ENCODE data around the gene CLK2.

The CLK2 gene

DNA sequence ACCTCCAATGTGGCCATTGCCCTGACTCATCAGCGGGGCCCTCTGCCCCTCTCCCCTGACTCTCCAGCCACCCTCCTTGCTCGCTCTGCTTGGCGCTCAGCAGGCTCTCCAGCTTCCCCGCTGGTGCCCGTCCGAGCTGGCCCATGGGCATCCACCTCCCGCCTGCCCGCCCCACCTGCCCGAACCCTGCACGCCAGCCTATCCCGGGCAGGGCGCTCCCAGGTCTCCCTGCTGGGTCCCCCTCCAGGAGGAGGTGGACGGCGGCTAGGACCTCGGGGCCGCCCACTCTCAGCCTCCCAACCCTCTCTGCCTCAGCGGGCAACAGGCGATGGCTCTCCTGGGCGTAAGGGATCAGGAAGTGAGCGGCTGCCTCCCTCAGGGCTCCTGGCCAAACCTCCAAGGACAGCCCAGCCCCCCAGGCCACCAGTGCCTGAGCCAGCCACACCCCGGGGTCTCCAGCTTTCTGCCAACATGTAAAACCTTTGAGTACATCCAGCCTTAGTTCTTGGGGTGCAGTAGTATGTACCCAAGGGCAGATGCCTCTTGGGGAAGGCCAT lies 14.8 kb upstream of the CLK2 start:
- H3K27me3 Mint-ChIP-seq = peaks cover 19% of the 10 kb centered on the region
- H3K9me3 Mint-ChIP-seq = no peaks in the 10 kb centered on the region
- H3K27ac Mint-ChIP-seq = no peak overlapping the region
- H3K4me1 Mint-ChIP-seq (ENCODE audit: low read depth) = peaks cover under 1% of the 10 kb centered on the region
- intact Hi-C loops (cut with micrococcal nuclease) = no loop called here
- H3K36me3 Mint-ChIP-seq (ENCODE audit: low read depth) = no peaks in the 10 kb centered on the region
- H3K4me3 Mint-ChIP-seq = no peak overlapping the region

DNA sequence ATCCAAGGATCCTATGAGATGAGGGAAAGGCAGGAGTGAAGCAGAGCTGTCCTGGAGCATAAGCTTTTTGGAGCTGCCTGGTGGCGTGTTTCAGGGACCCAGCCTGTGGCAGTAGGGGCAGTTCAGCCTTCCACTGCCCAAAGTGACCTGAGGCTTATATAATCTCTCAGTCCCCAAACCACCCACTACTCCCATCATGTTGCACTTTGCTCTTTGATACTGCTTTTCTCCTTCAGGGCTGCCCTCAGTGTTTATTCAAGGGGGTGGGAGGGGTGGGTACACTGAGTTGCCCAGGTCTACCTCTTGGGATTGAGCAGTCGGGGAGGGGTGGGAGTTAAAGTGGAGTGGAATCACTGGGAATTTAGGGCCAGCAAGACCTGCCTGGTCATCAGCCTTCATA lies 13.2 kb upstream of the CLK2 start:
- Mint-ChIP-seq H3K4me3 (no peak overlapping the region), H3K9me3 (no peaks in the 10 kb centered on the region), H3K27me3 (peaks cover 8% of the 10 kb centered on the region), H3K27ac (no peak overlapping the region), H3K4me1 (ENCODE audit: low read depth) (peaks cover 5% of the 10 kb centered on the region), H3K36me3 (ENCODE audit: low read depth) (no peaks in the 10 kb centered on the region)
- intact Hi-C loops (cut with micrococcal nuclease) = no loop called here

DNA sequence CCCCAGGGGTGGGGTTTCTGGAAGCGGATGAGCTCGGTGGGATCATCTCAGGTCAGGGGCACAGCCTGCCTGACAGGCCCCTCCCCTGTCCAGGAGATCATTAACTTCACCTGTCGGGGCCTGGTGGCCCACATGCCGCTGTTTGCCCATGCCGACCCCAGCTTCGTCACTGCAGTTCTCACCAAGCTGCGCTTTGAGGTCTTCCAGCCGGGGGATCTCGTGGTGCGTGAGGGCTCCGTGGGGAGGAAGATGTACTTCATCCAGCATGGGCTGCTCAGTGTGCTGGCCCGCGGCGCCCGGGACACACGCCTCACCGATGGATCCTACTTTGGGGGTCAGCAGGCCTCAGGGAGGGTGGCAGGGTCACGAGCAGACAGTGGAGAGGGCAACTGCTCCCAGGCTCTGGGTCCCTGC lies 12.3 kb upstream of the CLK2 start:
- peaks cover 5% of the 10 kb centered on the region for H3K27me3 Mint-ChIP-seq
- H3K36me3 Mint-ChIP-seq (ENCODE audit: low read depth) = no peaks in the 10 kb centered on the region
- H3K4me1 Mint-ChIP-seq (ENCODE audit: low read depth) = peaks cover 5% of the 10 kb centered on the region
- no peak overlapping the region for H3K4me3 Mint-ChIP-seq
- no peaks in the 10 kb centered on the region for H3K9me3 Mint-ChIP-seq
- no peak overlapping the region for H3K27ac Mint-ChIP-seq
- intact Hi-C loops (cut with micrococcal nuclease) = no loop called here

DNA sequence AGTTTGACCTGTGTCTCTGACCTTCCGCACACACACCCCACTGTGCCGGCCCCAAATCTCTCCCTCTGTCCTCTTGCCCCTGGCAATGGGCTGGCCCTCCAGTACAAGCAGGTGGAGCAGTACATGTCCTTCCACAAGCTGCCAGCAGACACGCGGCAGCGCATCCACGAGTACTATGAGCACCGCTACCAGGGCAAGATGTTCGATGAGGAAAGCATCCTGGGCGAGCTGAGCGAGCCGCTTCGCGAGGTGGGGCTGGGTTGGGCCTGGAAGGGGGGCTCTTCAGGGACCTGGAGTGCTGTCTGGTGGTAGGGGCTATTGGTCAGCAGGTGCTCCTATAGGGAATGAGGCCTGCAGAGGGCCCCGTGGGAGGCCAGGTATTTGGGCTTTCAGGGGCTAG lies 11.8 kb upstream of the CLK2 start:
- Mint-ChIP-seq H3K36me3 (ENCODE audit: low read depth) (no peaks in the 10 kb centered on the region), H3K4me1 (ENCODE audit: low read depth) (peaks cover 5% of the 10 kb centered on the region), H3K9me3 (no peaks in the 10 kb centered on the region), H3K27me3 (no peaks in the 10 kb centered on the region), H3K4me3 (no peak overlapping the region), H3K27ac (no peak overlapping the region)
- intact Hi-C loops (cut with micrococcal nuclease) = no loop called here

DNA sequence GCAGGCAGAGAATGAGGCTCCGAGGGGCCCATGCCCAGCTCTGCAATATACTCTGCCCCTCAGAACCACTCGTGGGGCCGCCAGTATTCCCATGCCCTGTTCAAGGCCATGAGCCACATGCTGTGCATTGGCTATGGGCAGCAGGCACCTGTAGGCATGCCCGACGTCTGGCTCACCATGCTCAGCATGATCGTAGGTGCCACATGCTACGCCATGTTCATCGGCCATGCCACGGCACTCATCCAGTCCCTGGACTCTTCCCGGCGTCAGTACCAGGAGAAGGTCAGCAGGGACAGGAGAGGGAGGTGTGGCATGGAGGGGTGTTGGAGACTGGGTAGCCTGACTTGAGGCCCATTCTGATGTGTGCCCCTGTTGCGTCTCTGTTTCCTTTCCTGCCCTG lies 11.2 kb upstream of the CLK2 start:
- intact Hi-C loops (cut with micrococcal nuclease) = no loop called here
- Mint-ChIP-seq H3K36me3 (ENCODE audit: low read depth) (no peaks in the 10 kb centered on the region), H3K4me3 (no peak overlapping the region), H3K27ac (no peak overlapping the region), H3K9me3 (no peaks in the 10 kb centered on the region), H3K4me1 (ENCODE audit: low read depth) (peaks cover 7% of the 10 kb centered on the region), H3K27me3 (peaks cover 2% of the 10 kb centered on the region)

DNA sequence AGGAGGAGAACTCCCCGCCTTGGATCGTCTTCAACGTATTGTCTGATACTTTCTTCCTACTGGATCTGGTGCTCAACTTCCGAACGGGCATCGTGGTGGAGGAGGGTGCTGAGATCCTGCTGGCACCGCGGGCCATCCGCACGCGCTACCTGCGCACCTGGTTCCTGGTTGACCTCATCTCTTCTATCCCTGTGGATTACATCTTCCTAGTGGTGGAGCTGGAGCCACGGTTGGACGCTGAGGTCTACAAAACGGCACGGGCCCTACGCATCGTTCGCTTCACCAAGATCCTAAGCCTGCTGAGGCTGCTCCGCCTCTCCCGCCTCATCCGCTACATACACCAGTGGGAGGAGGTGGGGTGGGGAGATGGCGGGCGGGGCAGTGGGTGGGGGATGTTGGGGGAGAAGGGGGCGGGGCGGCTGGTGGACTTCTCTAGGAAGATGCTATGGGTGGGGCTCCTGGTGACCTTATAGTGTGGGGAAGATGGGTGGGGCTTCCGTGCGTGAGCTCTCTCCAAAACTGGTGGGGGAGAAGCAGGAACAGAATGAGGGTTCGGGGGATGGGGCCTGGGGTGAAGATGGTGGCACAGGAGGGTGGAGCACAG lies 9.3 kb upstream of the CLK2 start:
- no peaks in the 10 kb centered on the region for H3K9me3 Mint-ChIP-seq
- H3K27ac Mint-ChIP-seq = no peak overlapping the region
- peaks cover 16% of the 10 kb centered on the region for H3K27me3 Mint-ChIP-seq
- no peaks in the 10 kb centered on the region for H3K36me3 Mint-ChIP-seq (ENCODE audit: low read depth)
- H3K4me3 Mint-ChIP-seq = no peak overlapping the region
- peaks cover 18% of the 10 kb centered on the region for H3K4me1 Mint-ChIP-seq (ENCODE audit: low read depth)
- intact Hi-C loops (cut with micrococcal nuclease) = no loop called here

DNA sequence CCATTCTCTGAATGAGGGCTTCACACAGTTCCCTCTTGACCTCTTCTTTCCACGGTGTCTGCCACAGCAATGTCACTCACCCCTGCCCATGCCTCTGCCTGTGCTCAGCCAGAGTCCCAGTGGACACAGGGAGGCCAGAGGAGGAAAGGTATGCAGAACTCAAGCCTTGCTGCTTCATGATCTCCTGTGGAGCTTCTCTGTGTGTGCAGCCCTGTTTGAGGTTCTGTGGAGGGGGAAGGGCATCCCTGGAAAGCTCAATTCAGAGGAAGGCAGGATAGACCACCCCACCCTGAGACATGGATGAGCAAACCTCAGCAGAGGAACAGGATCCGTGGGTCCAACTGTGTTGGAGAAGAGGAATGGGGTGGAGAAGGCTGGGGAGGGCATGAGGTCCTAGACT lies 6.0 kb upstream of the CLK2 start:
- peaks cover 28% of the 10 kb centered on the region for H3K4me1 Mint-ChIP-seq (ENCODE audit: low read depth)
- H3K36me3 Mint-ChIP-seq (ENCODE audit: low read depth) = no peaks in the 10 kb centered on the region
- no peak overlapping the region for H3K27ac Mint-ChIP-seq
- intact Hi-C loops (cut with micrococcal nuclease) = loop anchor here (10.0 kb wide), 1 partner anchor 576 kb away; the partner anchor contains the start of genes GON4L and SYT11
- H3K4me3 Mint-ChIP-seq = no peak overlapping the region
- H3K27me3 Mint-ChIP-seq = peaks cover 16% of the 10 kb centered on the region
- H3K9me3 Mint-ChIP-seq = no peaks in the 10 kb centered on the region

DNA sequence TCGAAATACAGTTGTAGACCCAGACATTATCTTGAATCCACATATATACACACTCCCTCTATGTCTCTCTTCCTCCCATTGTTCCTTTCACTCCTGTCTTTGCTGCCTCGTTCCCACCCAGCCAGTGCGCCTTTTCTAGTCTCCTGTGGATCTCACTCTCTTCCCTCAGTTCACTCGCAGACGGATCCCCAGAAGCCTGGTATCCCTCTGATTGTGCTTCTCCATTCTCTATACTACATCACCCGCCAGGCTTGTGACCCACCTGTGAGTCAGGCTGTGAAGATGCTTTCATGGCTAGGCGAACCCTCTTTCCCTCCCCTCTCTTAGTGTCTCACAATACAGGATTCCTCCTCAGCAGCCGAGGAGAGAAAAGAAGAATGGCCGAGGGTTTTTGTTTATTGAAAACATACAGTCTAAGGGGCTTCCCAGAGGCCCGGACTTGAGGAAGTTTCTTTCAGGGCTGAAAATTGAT lies 5.4 kb upstream of the CLK2 start:
- intact Hi-C loops (cut with micrococcal nuclease) = loop anchor here (10.0 kb wide), 1 partner anchor 576 kb away; the partner anchor contains the start of genes GON4L and SYT11
- Mint-ChIP-seq H3K27me3 (peaks cover 16% of the 10 kb centered on the region), H3K4me3 (no peak overlapping the region), H3K4me1 (ENCODE audit: low read depth) (peaks cover 30% of the 10 kb centered on the region), H3K9me3 (no peaks in the 10 kb centered on the region), H3K27ac (no peak overlapping the region), H3K36me3 (ENCODE audit: low read depth) (no peaks in the 10 kb centered on the region)

DNA sequence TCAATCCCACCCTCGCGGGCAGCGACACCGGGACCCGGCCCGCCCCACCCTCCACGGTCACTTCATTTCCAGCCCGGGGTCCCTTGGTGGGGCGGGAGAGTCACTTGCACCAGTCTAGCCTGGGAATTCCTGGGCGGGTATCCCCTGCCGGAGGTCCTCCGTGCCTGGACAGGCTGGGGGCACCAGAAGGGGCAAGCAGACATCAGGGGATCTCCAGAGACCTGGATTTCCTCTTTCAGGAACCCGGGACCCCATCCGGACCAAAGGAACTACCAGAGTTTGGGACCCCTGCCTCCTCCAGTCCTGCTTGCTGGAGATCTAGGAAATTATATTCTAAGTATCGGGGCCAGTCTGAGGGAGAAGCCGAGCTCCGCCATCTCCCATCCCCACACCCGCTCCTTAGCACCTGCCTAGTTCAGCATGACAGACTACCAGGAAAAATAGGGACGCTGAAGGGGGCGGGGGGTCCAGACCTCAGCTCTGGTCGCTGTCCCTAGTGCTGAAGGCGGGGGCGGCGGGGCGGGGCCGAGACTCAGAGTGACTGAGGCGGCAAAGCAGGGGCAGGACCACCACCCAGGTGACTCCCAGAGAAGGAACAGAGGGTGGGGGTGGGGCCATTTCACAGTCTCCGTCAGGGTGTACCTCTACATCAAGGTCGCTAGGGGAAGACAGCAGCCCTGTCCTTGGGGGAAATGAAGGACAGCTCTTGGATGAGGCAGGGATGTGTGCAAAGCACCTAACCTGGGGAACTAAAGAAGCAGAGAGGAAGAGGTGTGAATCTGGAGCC lies 4.8 kb upstream of the CLK2 start:
- H3K4me3 Mint-ChIP-seq = peak overlapping the region; percentile 86
- intact Hi-C loops (cut with micrococcal nuclease) = loop anchor here (1.0 to 10.0 kb wide), 3 partner anchors 30 to 577 kb away; partner anchors contain the start of genes FDPS, GON4L and SYT11
- peaks cover 16% of the 10 kb centered on the region for H3K27me3 Mint-ChIP-seq
- H3K36me3 Mint-ChIP-seq (ENCODE audit: low read depth) = peaks cover 5% of the 10 kb centered on the region
- peaks cover 33% of the 10 kb centered on the region for H3K4me1 Mint-ChIP-seq (ENCODE audit: low read depth)
- H3K27ac Mint-ChIP-seq = peak overlapping the region; percentile 48
- H3K9me3 Mint-ChIP-seq = no peaks in the 10 kb centered on the region

DNA sequence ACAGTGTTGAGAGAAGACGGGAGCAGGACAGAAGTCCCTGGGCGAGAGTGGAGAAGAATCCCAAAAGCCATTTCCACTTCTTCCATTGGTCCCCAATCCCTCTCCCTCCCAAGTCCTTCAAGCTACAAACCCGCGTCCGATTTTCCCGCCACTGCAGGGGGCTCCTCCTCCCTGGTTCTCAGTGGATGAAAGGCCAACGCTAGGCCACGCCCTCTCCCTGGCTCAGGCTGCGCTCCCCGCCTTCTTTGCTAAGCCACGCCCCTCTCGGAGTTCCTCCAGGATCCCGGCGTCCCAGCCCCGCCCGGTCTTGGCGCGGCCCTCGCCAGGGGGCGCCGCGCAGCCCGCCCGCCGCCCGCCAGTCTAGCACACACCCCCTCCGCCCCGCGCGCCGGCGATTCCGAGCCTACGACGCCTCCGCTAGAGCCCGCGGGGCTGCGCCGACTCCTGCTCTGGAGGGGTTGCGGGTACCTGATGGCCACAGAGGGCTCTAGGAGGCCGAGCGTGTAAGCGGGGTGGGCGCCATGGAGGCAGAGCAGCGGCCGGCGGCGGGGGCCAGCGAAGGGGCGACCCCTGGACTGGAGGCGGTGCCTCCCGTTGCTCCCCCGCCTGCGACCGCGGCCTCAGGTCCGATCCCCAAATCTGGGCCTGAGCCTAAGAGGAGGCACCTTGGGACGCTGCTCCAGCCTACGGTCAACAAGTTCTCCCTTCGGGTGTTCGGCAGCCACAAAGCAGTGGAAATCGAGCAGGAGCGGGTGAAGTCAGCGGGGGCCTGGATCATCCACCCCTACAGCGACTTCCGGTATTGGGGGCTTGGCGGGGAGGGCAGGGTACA lies 4.0 kb upstream of the CLK2 start, which contains the start of gene HCN3:
Gene HCN3, plus strand, starts transcription at position 394 of the 832 bp plus-strand sequence. Its CDS starts 128 bp downstream, at position 522.
- peaks cover 16% of the 10 kb centered on the region for H3K27me3 Mint-ChIP-seq
- peaks cover 13% of the 10 kb centered on the region for H3K36me3 Mint-ChIP-seq (ENCODE audit: low read depth)
- peaks cover 36% of the 10 kb centered on the region for H3K4me1 Mint-ChIP-seq (ENCODE audit: low read depth)
- intact Hi-C loops (cut with micrococcal nuclease) = loop anchor here (1.0 to 10.0 kb wide), 3 partner anchors 31 to 578 kb away; partner anchors contain the start of genes FDPS, GON4L and SYT11
- peak within 1 kb of the TSS; percentile 86 for H3K4me3 Mint-ChIP-seq
- H3K27ac Mint-ChIP-seq = peak within 1 kb of the TSS; percentile 48
- H3K9me3 Mint-ChIP-seq = no peaks in the 10 kb centered on the region

DNA sequence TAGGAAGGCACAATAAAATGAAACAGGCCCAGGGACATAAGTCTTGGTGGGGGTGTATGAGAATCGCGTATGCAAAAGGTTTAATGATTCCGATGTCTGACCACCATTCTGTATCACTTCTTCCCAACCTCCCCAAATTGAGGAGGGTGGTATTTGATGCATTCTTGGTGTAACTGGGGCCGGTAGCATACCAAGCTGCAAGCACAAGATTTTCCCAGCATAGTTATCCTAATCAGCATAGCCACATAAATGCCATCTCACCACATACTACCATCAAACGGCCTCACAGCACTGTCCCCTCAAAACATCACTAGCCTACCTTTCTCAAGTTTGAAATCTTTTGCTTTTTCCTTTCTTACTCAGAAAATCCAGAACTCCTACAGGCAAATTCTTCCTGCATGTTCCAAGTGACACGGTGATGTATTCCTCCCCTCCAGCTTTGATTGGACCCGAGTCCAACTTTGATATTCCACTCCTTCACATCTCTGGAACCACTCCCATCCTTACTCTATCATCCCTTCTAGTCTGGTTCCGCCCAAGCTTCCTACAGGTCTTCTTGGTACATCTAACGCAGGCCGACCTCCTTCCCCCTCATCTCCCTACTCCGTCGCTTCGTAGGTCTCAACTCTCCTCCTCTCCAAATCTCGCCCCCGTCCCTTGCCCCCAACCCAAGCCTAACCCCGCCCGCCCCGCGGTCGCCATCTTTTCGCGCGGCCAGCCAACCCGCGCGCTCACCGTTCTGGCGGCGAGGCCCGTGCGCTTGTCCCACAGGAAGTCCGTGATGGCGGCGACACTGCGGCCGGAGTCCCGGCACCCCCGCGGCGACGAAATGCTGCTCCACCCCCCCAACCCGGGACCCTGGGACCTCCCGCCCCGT lies 600 bp downstream of the CLK2 start:
- intact Hi-C loops (cut with micrococcal nuclease) = loop anchor here (1.0 to 10.0 kb wide), 3 partner anchors 10 to 582 kb away; partner anchors contain the start of genes GON4L, SCAMP3 and SYT11
- H3K4me1 Mint-ChIP-seq (ENCODE audit: low read depth) = peaks cover 45% of the 10 kb centered on the region
- H3K36me3 Mint-ChIP-seq (ENCODE audit: low read depth) = peaks cover 57% of the 10 kb centered on the region
- no peaks in the 10 kb centered on the region for H3K9me3 Mint-ChIP-seq
- H3K27me3 Mint-ChIP-seq = no peaks in the 10 kb centered on the region
- H3K27ac Mint-ChIP-seq = peak overlapping the region; percentile 88
- peak overlapping the region; percentile 94 for H3K4me3 Mint-ChIP-seq

DNA sequence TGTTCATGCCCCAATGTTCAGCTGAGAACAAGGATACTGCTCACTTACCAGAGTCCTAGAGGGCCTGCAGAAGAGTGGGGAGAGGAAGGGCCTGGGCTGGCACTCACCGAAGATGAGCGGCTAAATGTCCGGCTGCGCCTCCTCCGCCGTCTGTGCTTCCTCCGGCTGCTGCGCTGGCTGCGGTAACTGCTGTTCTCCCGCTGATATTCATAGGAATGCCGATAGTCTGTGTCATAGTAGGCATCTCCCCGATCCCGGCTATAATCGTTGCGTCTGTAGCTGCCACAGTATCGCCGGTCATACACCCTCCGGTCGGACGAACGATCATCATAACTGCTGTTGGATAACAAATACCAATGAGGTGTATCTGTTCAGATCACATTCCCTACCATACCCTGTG lies 3.9 kb downstream of the CLK2 start:
- Mint-ChIP-seq H3K9me3 (no peaks in the 10 kb centered on the region), H3K27me3 (no peaks in the 10 kb centered on the region), H3K4me3 (no peak overlapping the region), H3K4me1 (ENCODE audit: low read depth) (peaks cover 35% of the 10 kb centered on the region), H3K27ac (no peak overlapping the region), H3K36me3 (ENCODE audit: low read depth) (peaks cover 91% of the 10 kb centered on the region)
- intact Hi-C loops (cut with micrococcal nuclease) = no loop called here

DNA sequence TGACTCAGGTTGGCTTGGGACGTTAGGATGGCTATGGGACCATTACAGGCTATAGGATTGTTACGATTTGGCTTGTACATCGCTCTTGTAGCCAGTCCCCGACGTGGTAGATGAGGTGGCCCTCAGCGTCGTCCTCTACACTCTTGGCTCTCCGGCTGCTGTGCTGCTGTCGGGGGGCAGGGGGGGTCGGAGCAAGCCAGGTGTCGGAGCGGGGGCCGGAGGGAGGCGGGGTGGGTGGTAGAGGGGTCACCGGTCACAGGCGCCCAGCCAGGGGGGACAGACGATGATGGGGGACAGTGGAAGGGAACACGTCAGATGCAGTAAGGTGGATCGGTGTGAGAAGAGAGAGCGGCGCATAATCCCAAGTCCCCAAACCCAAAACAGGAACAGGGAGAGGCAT lies 4.7 kb downstream of the CLK2 start:
- Mint-ChIP-seq H3K36me3 (ENCODE audit: low read depth) (peaks cover 98% of the 10 kb centered on the region), H3K9me3 (no peaks in the 10 kb centered on the region), H3K27me3 (no peaks in the 10 kb centered on the region), H3K4me3 (no peak overlapping the region), H3K27ac (no peak overlapping the region), H3K4me1 (ENCODE audit: low read depth) (peaks cover 32% of the 10 kb centered on the region)
- intact Hi-C loops (cut with micrococcal nuclease) = no loop called here
